Neural cell (in vitro differentiated cells): Measurements from ENCODE around the gene MICAL2. TPM values are rescaled to one million over a fixed set of nuclear protein-coding genes. Genes with fewer than 3 reads are reported as not detected.
A peak's percentile ranks its signal among the peaks of the same experiment; 100 is the strongest.

Experiments
- H2AFZ ChIP-seq: fragments of 200-600, 300-800 bp; sonication (generic), shearing (Covaris generic); 2 replicates; pipeline ENCODE4 v1.6.0; 2014; ENCODE audit warnings: low read depth, mild to moderate bottlenecking, antibody characterized with exemption, low read length, moderate library complexity
- H3F3A ChIP-seq: fragments of 200-600 bp; shearing (Covaris generic); 2 replicates; pipeline ENCODE4 v1.6.1; 2016; ENCODE audit warnings: mild to moderate bottlenecking, moderate library complexity, mixed read lengths, antibody characterized with exemption, low read length; ENCODE audit not compliant: insufficient read depth, poor library complexity, severe bottlenecking
- H3K27ac ChIP-seq: fragments of 200-600, 300-800 bp; sonication (generic), shearing (Covaris generic); 2 replicates; pipeline ENCODE4 v1.5.1; 2014; ENCODE audit warnings: mild to moderate bottlenecking, low read length, moderate library complexity
- H3K27me3 ChIP-seq: fragments of 300-800, 200-600 bp; sonication (generic), shearing (Covaris generic); 2 replicates; pipeline ENCODE4 v1.6.0; 2014; ENCODE audit warnings: mild to moderate bottlenecking, low read depth, low read length, moderate library complexity; ENCODE audit not compliant: insufficient read depth
- H3K36me3 ChIP-seq: fragments of 300-800, 200-600 bp; sonication (generic), shearing (Covaris generic); 2 replicates; pipeline ENCODE4 v1.5.1; 2014; ENCODE audit warnings: mild to moderate bottlenecking, antibody characterized with exemption, low read length, moderate library complexity; ENCODE audit not compliant: insufficient read depth
- H3K4me2 ChIP-seq: fragments of 300-800, 200-600 bp; sonication (generic), shearing (Covaris generic); 2 replicates; pipeline ENCODE4 v1.6.0; 2014; ENCODE audit warnings: mild to moderate bottlenecking, low read length
- H3K4me3 ChIP-seq: fragments of 300-800, 200-600 bp; sonication (generic), shearing (Covaris generic); 2 replicates; pipeline ENCODE4 v1.5.1; 2014; ENCODE audit warnings: mild to moderate bottlenecking, low read length, moderate library complexity
- H3K79me2 ChIP-seq: fragments of 200-600 bp; shearing (Covaris generic); replicated peaks from 2 replicates; pipeline ENCODE4 v1.6.0; 2014; ENCODE audit warnings: mild to moderate bottlenecking, low read length, moderate library complexity; ENCODE audit not compliant: insufficient read depth
- H3K9ac ChIP-seq: fragments of 300-800, 200-600 bp; sonication (generic), shearing (Covaris generic); 2 replicates; pipeline ENCODE4 v1.6.1; 2016; ENCODE audit warnings: mild to moderate bottlenecking, low read length, mixed read lengths
- H3K9me2 ChIP-seq: fragments of 200-600 bp; shearing (Covaris generic); 2 replicates; pipeline ENCODE4 v1.6.1; 2016; ENCODE audit warnings: mild to moderate bottlenecking, low read length, mixed read lengths; ENCODE audit not compliant: insufficient read depth
- H3K9me3 ChIP-seq: fragments of 200-600, 300-800 bp; sonication (generic), shearing (Covaris generic); 2 replicates; pipeline ENCODE4 v1.6.1; 2016; ENCODE audit warnings: mild to moderate bottlenecking, mixed run types, low read length, moderate library complexity, mixed read lengths
- H4K20me1 ChIP-seq: fragments of 200-600 bp; shearing (Covaris generic); 2 replicates; pipeline ENCODE4 v1.6.1; 2016; ENCODE audit warnings: mild to moderate bottlenecking, mixed run types; ENCODE audit not compliant: insufficient read depth
- CTCF ChIP-seq: fragments of 450-650 bp; IDR thresholded peaks from 2 replicates; pipeline ENCODE4 v1.5.1; 2014; ENCODE audit warnings: antibody characterized with exemption, mild to moderate bottlenecking, moderate library complexity; ENCODE audit not compliant: poor library complexity, severe bottlenecking
- EP300 ChIP-seq: fragments of 450-650 bp; conservative IDR thresholded peaks from 2 replicates; pipeline ENCODE4 v1.6.1; 2014; ENCODE audit warnings: antibody characterized with exemption, mild to moderate bottlenecking, moderate library complexity; ENCODE audit not compliant: poor library complexity, severe bottlenecking
- EZH2 ChIP-seq: fragments of 200-600, 300-800 bp; shearing (Covaris generic), sonication (generic); IDR thresholded peaks from 2 replicates; pipeline ENCODE4 v1.6.1; 2014; ENCODE audit warnings: antibody characterized with exemption, low read length, borderline replicate concordance, mild to moderate bottlenecking; ENCODE audit not compliant: insufficient read depth, poor library complexity, severe bottlenecking
- MXI1 ChIP-seq: fragments of 450-650 bp; conservative IDR thresholded peaks from 2 replicates; pipeline ENCODE4 v1.6.1; 2014; ENCODE audit warnings: antibody characterized with exemption, mild to moderate bottlenecking; ENCODE audit not compliant: poor library complexity, severe bottlenecking
- POLR2AphosphoS5 ChIP-seq: IDR thresholded peaks from 2 replicates; pipeline ENCODE4 v1.6.1; 2012
- RAD21 ChIP-seq: fragments of 450-650 bp; conservative IDR thresholded peaks from 2 replicates; pipeline ENCODE4 v1.6.1; 2014; ENCODE audit warnings: antibody characterized with exemption, mild to moderate bottlenecking, moderate library complexity
- SMC3 ChIP-seq: fragments of 450-650 bp; conservative IDR thresholded peaks from 2 replicates; pipeline ENCODE4 v1.6.1; 2014; ENCODE audit warnings: antibody characterized with exemption, mild to moderate bottlenecking, moderate library complexity; ENCODE audit not compliant: poor library complexity
- TAF1 ChIP-seq: IDR thresholded peaks from 2 replicates; pipeline ENCODE4 v1.6.1; 2012; ENCODE audit warnings: low read depth
- polyA plus RNA-seq: library from polyadenylated mRNA; depleted of rRNA; stranded (reverse); fragments of >200 nt; gene quantifications from 2 replicates; pipeline ENCODE4 v1.2.3, GENCODE V29; 2014
- TF ChIP-seq, protein P1 (sequence below): IDR thresholded peaks from 2 replicates; pipeline ENCODE4 v1.6.1; 2012; ENCODE audit warnings: borderline replicate concordance

Gene MICAL2
- polyA plus RNA-seq, 1 donor from 2014 or later: 2.2 TPM

GRCh38 chr11:12287374-12288211, 177.2 kb downstream of the MICAL2 start:
- no peak overlapping the region for H3K4me3 ChIP-seq
- TF ChIP-seq CTCF: peak; percentile 34
- TF ChIP-seq EZH2: no peak
- TF ChIP-seq SMC3: peak; percentile 28
- no peak for TF ChIP-seq TAF1
- H2AFZ ChIP-seq: no peak overlapping the region
- no peak overlapping the region for H3K9ac ChIP-seq
- no peaks in the 10 kb centered on the region for H3K9me3 ChIP-seq
- H3K36me3 ChIP-seq: no peaks in the 10 kb centered on the region
- no peaks in the 10 kb centered on the region for H3K9me2 ChIP-seq
- no peaks in the 10 kb centered on the region for H3K27me3 ChIP-seq
- no peaks in the 10 kb centered on the region for H3F3A ChIP-seq
- no peaks in the 10 kb centered on the region for H3K79me2 ChIP-seq
- no peak overlapping the region for H3K27ac ChIP-seq
- H4K20me1 ChIP-seq: no peaks in the 10 kb centered on the region
- H3K4me2 ChIP-seq: no peak overlapping the region

DNA sequence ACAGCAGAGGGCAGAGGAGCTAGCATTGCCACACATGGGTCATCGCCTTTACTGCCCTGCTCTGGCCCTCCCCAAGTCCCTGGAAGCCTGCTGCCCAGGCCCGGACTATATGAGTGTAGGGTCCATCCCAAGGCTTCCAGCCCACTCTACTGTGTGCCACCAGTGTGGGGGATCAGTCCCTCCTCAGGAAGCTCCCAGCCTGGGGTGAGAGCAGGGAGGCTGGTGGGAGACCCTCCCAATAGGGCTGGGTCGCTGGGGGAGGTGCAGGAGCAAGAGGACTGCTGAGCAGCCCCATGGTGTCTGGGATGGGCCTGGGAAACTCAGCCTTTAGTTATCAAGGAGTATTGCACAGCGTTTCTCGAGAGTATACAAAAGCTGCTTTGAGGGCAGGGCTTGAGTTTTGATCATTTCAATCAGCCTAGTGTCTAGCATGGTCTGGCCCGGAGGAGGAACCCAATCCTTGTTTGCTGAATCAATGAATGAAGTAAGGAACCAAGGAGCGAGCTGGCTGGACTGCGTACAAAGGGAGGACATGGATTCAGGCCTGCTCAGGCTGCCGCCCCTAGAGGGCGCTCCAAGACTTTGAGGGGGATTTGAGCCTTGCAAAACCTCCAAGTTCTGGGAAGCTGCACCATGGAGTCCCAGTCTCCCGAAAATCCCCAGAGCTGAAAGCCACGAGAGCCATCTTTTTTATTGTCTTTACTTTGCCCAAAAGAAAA, 178.0 kb downstream of the MICAL2 start:
- no peaks in the 10 kb centered on the region for H3F3A ChIP-seq
- peak; percentile 55 for TF ChIP-seq CTCF
- TF ChIP-seq POLR2AphosphoS5: no peak
- TF ChIP-seq RAD21: peak; percentile 50
- H3K36me3 ChIP-seq: no peaks in the 10 kb centered on the region
- no peaks in the 10 kb centered on the region for H3K9me3 ChIP-seq
- H3K4me3 ChIP-seq: no peak overlapping the region
- H4K20me1 ChIP-seq: no peaks in the 10 kb centered on the region
- no peak overlapping the region for H2AFZ ChIP-seq
- H3K9ac ChIP-seq: no peak overlapping the region
- H3K27me3 ChIP-seq: no peaks in the 10 kb centered on the region
- no peaks in the 10 kb centered on the region for H3K9me2 ChIP-seq
- H3K27ac ChIP-seq: no peak overlapping the region
- no peak overlapping the region for H3K4me2 ChIP-seq
- H3K79me2 ChIP-seq: no peaks in the 10 kb centered on the region

DNA sequence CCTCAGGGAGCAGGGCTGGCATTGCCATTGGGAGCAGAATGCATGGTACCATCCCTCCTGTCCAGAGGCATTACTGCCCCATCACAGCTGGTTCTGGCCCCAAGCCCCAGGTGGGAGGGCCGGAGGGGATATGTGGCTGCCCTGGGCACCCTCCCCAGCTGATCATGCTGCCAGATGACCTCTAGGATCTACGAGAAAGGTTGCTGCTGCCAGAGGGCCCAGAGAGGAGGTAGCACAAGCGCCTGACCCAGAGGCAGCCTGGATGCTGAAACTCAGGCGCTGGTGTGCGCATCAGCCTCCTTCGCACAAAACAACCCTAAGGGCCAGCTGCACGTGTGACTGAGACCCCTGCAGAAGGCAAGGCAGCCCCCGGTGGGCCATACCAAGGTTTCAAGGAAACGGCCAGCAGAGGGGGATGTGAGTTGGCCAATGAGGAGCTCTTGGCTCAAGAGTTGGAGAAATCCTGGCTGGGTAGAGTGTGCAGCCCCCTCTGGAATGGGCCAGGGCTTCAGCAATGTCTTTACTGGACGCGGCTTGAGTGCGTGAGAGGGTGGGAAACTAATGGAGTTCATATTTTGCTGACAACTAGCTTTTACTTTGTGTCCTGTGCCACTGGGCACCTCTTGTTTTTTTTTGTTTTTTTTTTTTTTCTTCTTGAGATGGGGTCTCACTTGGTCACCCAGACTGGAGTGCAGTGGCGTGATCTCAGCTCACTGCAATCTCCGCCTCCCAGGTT, 178.7 kb downstream of the MICAL2 start:
- Histone ChIP-seq H2AFZ (no peak overlapping the region), H3K27ac (no peak overlapping the region), H3K27me3 (no peaks in the 10 kb centered on the region), H3K9me3 (no peaks in the 10 kb centered on the region), H3K9me2 (no peaks in the 10 kb centered on the region), H3K4me3 (no peak overlapping the region), H3K79me2 (no peaks in the 10 kb centered on the region), H3K36me3 (no peaks in the 10 kb centered on the region), H3F3A (no peaks in the 10 kb centered on the region), H4K20me1 (no peaks in the 10 kb centered on the region), H3K4me2 (no peak overlapping the region), H3K9ac (no peak overlapping the region)
- TF ChIP-seq SMC3 (no peak), CTCF (no peak), EZH2 (no peak), MXI1 (no peak), TAF1 (no peak), EP300 (no peak), POLR2AphosphoS5 (no peak)
- TF ChIP-seq, protein P1, sequence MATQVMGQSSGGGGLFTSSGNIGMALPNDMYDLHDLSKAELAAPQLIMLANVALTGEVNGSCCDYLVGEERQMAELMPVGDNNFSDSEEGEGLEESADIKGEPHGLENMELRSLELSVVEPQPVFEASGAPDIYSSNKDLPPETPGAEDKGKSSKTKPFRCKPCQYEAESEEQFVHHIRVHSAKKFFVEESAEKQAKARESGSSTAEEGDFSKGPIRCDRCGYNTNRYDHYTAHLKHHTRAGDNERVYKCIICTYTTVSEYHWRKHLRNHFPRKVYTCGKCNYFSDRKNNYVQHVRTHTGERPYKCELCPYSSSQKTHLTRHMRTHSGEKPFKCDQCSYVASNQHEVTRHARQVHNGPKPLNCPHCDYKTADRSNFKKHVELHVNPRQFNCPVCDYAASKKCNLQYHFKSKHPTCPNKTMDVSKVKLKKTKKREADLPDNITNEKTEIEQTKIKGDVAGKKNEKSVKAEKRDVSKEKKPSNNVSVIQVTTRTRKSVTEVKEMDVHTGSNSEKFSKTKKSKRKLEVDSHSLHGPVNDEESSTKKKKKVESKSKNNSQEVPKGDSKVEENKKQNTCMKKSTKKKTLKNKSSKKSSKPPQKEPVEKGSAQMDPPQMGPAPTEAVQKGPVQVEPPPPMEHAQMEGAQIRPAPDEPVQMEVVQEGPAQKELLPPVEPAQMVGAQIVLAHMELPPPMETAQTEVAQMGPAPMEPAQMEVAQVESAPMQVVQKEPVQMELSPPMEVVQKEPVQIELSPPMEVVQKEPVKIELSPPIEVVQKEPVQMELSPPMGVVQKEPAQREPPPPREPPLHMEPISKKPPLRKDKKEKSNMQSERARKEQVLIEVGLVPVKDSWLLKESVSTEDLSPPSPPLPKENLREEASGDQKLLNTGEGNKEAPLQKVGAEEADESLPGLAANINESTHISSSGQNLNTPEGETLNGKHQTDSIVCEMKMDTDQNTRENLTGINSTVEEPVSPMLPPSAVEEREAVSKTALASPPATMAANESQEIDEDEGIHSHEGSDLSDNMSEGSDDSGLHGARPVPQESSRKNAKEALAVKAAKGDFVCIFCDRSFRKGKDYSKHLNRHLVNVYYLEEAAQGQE: no peak
